ENCODE measurements around the gene ZNF497.

Gene ZNF497

DNA sequence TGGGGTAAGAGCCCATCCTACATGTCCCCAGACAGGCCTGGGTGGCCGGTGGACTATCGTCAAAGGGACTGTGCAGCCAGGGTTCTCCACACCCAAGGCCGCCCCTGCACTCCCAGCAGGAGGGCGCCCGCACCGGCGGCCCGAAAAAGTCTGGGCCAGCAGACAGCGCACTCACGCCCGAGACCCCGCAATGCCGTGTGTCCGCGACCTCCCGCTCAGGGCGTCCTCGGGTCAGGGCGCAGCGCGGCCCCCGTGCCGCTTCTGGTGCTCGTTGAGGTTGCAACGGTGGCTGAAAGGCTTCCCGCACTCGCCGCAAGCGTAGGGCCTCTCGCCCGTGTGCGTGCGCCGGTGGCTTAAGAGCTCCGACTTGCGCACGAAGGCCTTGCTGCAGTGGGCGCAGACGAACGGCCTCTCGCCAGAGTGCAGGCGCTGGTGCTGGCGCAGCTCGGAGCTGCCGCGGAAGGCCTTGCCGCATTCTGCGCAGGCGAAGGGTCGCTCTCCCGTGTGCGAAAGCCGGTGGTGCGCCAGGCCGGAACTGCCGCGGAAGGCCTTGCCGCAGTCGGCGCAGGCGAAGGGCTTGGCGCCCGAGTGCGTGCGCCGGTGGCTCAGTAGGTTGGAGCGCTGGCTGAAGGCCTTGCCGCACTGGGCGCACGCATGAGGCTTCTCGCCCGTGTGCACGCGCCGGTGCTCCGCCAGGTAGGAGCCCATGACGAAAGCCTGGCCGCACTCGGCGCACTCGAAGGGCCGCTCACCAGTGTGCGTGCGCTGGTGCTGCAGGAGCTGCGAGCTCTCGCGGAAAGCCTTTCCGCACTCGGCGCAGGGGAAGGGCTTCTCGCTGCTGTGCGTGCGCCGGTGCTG lies 6.4 kb downstream of the ZNF497 start (continued):
- TF ChIP-seq ARNTL (CRISPR knock-in tag; IDR thresholded peaks at IDR 0.05; ENCODE audit: borderline replicate concordance, low read depth) = no peak
- no peak for TF ChIP-seq ISL1 (CRISPR knock-in tag; IDR thresholded peaks at IDR 0.05)
- TF ChIP-seq, protein P1, sequence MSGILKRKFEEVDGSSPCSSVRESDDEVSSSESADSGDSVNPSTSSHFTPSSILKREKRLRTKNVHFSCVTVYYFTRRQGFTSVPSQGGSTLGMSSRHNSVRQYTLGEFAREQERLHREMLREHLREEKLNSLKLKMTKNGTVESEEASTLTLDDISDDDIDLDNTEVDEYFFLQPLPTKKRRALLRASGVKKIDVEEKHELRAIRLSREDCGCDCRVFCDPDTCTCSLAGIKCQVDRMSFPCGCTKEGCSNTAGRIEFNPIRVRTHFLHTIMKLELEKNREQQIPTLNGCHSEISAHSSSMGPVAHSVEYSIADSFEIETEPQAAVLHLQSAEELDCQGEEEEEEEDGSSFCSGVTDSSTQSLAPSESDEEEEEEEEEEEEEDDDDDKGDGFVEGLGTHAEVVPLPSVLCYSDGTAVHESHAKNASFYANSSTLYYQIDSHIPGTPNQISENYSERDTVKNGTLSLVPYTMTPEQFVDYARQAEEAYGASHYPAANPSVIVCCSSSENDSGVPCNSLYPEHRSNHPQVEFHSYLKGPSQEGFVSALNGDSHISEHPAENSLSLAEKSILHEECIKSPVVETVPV (CRISPR knock-in tag; IDR thresholded peaks at IDR 0.05) = no peak
- TF ChIP-seq TOX (CRISPR knock-in tag; IDR thresholded peaks at IDR 0.05; ENCODE audit: borderline replicate concordance) = no peak
- TF ChIP-seq ESRRG (CRISPR knock-in tag; IDR thresholded peaks at IDR 0.05) = no peak
- TF ChIP-seq ZNF8 (CRISPR knock-in tag; IDR thresholded peaks at IDR 0.05) = no peak

DNA sequence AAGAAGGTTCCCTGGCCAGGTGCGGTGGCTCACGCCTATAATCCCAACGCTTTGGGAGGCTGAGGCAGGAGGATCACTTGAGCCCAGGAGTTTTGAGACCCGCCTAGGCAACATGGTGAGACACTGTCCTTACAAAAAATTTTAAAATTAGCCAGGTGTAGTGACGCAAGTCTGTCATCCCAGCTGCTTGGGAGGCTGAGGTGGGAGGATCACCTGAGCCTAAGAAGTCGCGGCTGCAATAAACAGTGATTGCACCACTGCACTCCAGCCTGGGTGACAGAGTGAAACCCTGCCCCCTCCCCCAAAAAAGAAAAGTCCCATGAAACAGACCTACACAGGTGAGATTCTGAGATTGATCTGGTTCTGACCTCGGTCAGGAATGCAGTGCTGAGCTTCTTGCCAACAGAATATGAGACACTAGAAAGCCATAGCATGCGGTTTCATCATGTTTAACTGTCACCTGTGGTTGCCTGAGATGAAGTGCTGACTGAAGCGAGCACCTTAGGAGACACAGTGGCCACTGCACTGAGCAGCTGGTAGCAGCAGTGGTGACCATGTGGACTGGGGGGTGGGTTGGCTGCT lies 7.2 kb downstream of the ZNF497 start:
- no peak for ATAC-seq
- TF ChIP-seq BACH2 (CRISPR knock-in tag; IDR thresholded peaks at IDR 0.05; ENCODE audit: borderline replicate concordance) (no peak), GLIS3 (CRISPR knock-in tag; IDR thresholded peaks at IDR 0.05) (no peak), OSR1 (CRISPR knock-in tag; IDR thresholded peaks at IDR 0.05) (no peak), ZNF70 (CRISPR knock-in tag; IDR thresholded peaks at IDR 0.05) (no peak), TOX (CRISPR knock-in tag; IDR thresholded peaks at IDR 0.05; ENCODE audit: borderline replicate concordance) (no peak)
- TF ChIP-seq, protein P2, sequence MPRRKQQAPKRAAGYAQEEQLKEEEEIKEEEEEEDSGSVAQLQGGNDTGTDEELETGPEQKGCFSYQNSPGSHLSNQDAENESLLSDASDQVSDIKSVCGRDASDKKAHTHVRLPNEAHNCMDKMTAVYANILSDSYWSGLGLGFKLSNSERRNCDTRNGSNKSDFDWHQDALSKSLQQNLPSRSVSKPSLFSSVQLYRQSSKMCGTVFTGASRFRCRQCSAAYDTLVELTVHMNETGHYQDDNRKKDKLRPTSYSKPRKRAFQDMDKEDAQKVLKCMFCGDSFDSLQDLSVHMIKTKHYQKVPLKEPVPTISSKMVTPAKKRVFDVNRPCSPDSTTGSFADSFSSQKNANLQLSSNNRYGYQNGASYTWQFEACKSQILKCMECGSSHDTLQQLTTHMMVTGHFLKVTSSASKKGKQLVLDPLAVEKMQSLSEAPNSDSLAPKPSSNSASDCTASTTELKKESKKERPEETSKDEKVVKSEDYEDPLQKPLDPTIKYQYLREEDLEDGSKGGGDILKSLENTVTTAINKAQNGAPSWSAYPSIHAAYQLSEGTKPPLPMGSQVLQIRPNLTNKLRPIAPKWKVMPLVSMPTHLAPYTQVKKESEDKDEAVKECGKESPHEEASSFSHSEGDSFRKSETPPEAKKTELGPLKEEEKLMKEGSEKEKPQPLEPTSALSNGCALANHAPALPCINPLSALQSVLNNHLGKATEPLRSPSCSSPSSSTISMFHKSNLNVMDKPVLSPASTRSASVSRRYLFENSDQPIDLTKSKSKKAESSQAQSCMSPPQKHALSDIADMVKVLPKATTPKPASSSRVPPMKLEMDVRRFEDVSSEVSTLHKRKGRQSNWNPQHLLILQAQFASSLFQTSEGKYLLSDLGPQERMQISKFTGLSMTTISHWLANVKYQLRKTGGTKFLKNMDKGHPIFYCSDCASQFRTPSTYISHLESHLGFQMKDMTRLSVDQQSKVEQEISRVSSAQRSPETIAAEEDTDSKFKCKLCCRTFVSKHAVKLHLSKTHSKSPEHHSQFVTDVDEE (CRISPR knock-in tag; IDR thresholded peaks at IDR 0.05) = no peak

DNA sequence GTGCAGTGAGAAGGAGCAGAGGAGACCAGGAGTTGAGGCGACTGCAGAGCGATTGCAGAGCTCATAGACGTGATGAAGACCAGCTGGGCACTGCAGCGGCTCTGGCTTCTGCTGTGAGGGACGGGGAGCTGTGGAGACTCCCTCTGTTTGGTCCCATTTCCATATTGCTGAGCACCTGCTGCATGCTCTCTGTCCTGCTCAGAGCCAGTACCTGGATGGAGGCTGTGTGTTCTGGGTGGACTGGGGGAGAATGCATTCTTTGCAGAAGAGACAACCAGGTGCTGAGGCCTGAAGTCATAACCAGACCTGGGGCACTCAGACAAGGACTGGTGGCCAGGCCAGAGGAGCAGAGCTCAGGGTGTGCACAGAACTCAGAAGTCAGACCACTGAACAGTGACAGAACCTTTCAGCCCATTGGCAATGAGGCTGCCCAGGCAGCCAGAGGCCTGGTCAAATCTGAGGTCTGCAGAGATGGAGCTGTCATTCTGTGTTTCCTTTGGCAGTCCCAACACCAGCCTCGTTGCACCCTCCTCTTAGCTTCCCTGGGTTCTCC lies 8.0 kb downstream of the ZNF497 start:
- no peak for ATAC-seq
- no peak for TF ChIP-seq CSDC2 (CRISPR knock-in tag; IDR thresholded peaks at IDR 0.05)
- TF ChIP-seq ARNTL (CRISPR knock-in tag; IDR thresholded peaks at IDR 0.05; ENCODE audit: borderline replicate concordance, low read depth) = no peak
- TF ChIP-seq GLIS3 (CRISPR knock-in tag; IDR thresholded peaks at IDR 0.05) = no peak
- no peak for TF ChIP-seq ESRRG (CRISPR knock-in tag; IDR thresholded peaks at IDR 0.05)
- no peak for TF ChIP-seq ZFP3 (CRISPR knock-in tag; IDR thresholded peaks at IDR 0.05)
- no peak for TF ChIP-seq TCF4 (CRISPR knock-in tag; IDR thresholded peaks at IDR 0.05; ENCODE audit: borderline replicate concordance)
- TF ChIP-seq ZNF8 (CRISPR knock-in tag; IDR thresholded peaks at IDR 0.05) = no peak
- TF ChIP-seq, protein P1 (CRISPR knock-in tag; IDR thresholded peaks at IDR 0.05) = no peak
- no peak for TF ChIP-seq ZC3H10 (CRISPR knock-in tag; IDR thresholded peaks at IDR 0.05)
- TF ChIP-seq PPARA (CRISPR knock-in tag; IDR thresholded peaks at IDR 0.05; ENCODE audit: borderline replicate concordance) = no peak
- no peak for TF ChIP-seq TOX (CRISPR knock-in tag; IDR thresholded peaks at IDR 0.05; ENCODE audit: borderline replicate concordance)
- TF ChIP-seq, protein P3, sequence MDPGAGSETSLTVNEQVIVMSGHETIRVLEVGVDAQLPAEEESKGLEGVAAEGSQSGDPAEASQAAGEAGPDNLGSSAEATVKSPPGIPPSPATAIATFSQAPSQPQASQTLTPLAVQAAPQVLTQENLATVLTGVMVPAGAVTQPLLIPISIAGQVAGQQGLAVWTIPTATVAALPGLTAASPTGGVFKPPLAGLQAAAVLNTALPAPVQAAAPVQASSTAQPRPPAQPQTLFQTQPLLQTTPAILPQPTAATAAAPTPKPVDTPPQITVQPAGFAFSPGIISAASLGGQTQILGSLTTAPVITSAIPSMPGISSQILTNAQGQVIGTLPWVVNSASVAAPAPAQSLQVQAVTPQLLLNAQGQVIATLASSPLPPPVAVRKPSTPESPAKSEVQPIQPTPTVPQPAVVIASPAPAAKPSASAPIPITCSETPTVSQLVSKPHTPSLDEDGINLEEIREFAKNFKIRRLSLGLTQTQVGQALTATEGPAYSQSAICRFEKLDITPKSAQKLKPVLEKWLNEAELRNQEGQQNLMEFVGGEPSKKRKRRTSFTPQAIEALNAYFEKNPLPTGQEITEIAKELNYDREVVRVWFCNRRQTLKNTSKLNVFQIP (CRISPR knock-in tag; IDR thresholded peaks at IDR 0.05; ENCODE audit: borderline replicate concordance, low read depth) = no peak
- TF ChIP-seq, protein P4, sequence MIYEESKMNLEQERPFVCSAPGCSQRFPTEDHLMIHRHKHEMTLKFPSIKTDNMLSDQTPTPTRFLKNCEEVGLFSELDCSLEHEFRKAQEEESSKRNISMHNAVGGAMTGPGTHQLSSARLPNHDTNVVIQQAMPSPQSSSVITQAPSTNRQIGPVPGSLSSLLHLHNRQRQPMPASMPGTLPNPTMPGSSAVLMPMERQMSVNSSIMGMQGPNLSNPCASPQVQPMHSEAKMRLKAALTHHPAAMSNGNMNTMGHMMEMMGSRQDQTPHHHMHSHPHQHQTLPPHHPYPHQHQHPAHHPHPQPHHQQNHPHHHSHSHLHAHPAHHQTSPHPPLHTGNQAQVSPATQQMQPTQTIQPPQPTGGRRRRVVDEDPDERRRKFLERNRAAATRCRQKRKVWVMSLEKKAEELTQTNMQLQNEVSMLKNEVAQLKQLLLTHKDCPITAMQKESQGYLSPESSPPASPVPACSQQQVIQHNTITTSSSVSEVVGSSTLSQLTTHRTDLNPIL (CRISPR knock-in tag; IDR thresholded peaks at IDR 0.05; ENCODE audit: low read depth) = no peak

Measured in SK-N-SH treated with all-trans-retinoic acid at 6 μM for 48 hours (cell line).